MG63 (cell line): ENCODE results near the gene KLK6. TPM values are rescaled to one million over a fixed set of nuclear protein-coding genes. Genes with fewer than 3 reads are reported as not detected.

Experiments used
- DNase-seq: peaks from one replicate; pipeline ENCODE4 v3.0.0-alpha.2; 2020
- H3K27me3 ChIP-seq: fragments of 250-450 bp; sonication (Bioruptor Pico); 2 replicates; pipeline ENCODE4 v1.5.1; 2020; ENCODE audit warnings: mild to moderate bottlenecking, moderate library complexity
- H3K36me3 ChIP-seq: fragments of 250-450 bp; sonication (Bioruptor Pico); 2 replicates; pipeline ENCODE4 v1.5.1; 2020; ENCODE audit warnings: mild to moderate bottlenecking, moderate library complexity
- H3K4me3 ChIP-seq: fragments of 250-450 bp; sonication (Bioruptor Pico); 2 replicates; pipeline ENCODE4 v1.5.1; 2020; ENCODE audit warnings: mild to moderate bottlenecking, moderate library complexity
- H3K9me3 ChIP-seq: fragments of 250-450 bp; sonication (Bioruptor Pico); 2 replicates; pipeline ENCODE4 v1.5.1; 2020; ENCODE audit warnings: mild to moderate bottlenecking, moderate library complexity
- total RNA-seq: library from RNA; depleted of rRNA; stranded (reverse); fragments of >200 nt; shearing (Covaris generic); gene quantifications from 2 replicates; pipeline ENCODE4 v1.2.3, GENCODE V29; 2014; ENCODE audit warnings: low replicate concordance; rRNA removed

The KLK6 gene
- total RNA-seq, 1 experiment from 2014 or later = 4.8 TPM

DNA sequence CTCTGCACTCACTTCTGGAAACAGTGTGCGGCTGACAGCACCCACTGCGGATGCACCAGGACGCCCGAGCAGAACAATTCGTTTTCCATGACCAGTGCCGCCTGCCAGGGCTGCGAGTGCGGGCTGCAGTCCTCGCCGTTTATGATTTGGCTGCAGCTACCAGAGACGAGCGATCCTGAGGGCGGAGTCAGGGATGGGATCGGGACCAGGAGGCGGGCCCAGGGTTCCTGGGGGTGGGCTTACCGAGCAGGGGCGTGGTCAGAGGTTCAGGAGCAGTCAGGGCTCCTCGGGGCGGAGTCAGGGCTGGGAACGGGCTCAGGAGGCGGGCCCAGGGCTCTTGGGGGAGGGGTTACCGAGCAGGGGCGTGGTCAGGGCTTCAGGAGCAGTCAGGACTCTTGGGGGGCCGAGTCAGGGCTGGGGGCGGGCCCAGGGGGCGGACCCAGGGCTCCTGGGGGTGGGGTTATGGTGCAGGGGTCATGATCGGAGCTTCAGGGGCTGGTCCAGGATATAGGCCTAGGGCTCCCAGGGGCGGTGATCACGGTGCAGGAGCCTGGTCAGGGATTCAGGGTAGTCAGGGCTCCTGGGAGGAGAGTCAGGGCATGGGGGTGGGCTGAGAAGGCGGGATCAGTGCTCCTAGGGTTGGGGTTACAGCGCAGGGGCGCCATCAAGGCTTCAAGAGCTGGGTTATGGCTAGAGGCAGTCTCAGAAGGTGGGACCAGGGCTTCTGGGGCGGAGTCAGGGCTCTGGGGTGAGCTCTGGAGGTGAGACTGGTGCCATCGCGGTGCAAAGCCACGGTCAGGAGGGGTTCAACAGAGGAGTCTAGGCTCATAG is 59.9 kb downstream of the KLK6 start:
- peak; percentile 73 for DNase-seq

More for the DNA sequence above, 59.9 kb downstream of the KLK6 start:
- Histone ChIP-seq H3K27me3 (peaks cover 68% of the 10 kb centered on the region), H3K9me3 (no peaks in the 10 kb centered on the region), H3K36me3 (no peaks in the 10 kb centered on the region), H3K4me3 (no peak overlapping the region)

Other genes starting within 250 kb of the KLK6 start
- gene SHANK1, start 249.8 kb downstream of the KLK6 start, total RNA-seq = 3.1 and 3.6 TPM in 2 replicates
- gene CLEC11A, start 246.2 kb downstream of the KLK6 start, total RNA-seq = 105 and 139 TPM in 2 replicates
- gene GPR32, start 199.1 kb downstream of the KLK6 start, total RNA-seq = not detected in 2 replicates
- not detected in 2 replicates for gene ACP4, start 179.2 kb downstream of the KLK6 start, total RNA-seq
- not detected in 2 replicates for gene KLK1, start 145.8 kb downstream of the KLK6 start, total RNA-seq
- not detected in 2 replicates for gene KLK15, start 136.0 kb downstream of the KLK6 start, total RNA-seq
- gene KLK3, start 114.7 kb downstream of the KLK6 start, total RNA-seq = not detected in 2 replicates
- not detected in 2 replicates for gene KLK2, start 96.2 kb downstream of the KLK6 start, total RNA-seq
- not detected in 2 replicates for gene KLK4, start 58.2 kb downstream of the KLK6 start, total RNA-seq
- 278 and 454 TPM in 2 replicates for gene KLK5, start 16.6 kb downstream of the KLK6 start, total RNA-seq
- gene KLK7, start 14.3 kb upstream of the KLK6 start, total RNA-seq = 17.9 and 31.4 TPM in 2 replicates
- not detected in 2 replicates for gene KLK8, start 32.0 kb upstream of the KLK6 start, total RNA-seq
- 1.5 and 7.0 TPM in 2 replicates for gene KLK10, start 50.1 kb upstream of the KLK6 start, total RNA-seq
- not detected in 2 replicates for gene KLK11, start 57.0 kb upstream of the KLK6 start, total RNA-seq
- gene KLK12, start 65.4 kb upstream of the KLK6 start, total RNA-seq = not detected in 2 replicates
- gene KLK13, start 95.5 kb upstream of the KLK6 start, total RNA-seq = not detected in 2 replicates
- gene KLK14, start 113.3 kb upstream of the KLK6 start, total RNA-seq = not detected in 2 replicates
- 18.7 and 33.5 TPM in 2 replicates for gene CTU1, start 138.8 kb upstream of the KLK6 start, total RNA-seq
- not detected in 2 replicates for gene SIGLEC9, start 155.3 kb upstream of the KLK6 start, total RNA-seq
- not detected in 2 replicates for gene SIGLEC7, start 172.7 kb upstream of the KLK6 start, total RNA-seq